ENCODE results near the gene SOS2. TPM values are rescaled to one million over a fixed set of nuclear protein-coding genes. Genes with fewer than 3 reads are reported as not detected.

SOS2 gene
- total RNA-seq, 1 experiment from 2014 or later = 9.4 TPM

DNA sequence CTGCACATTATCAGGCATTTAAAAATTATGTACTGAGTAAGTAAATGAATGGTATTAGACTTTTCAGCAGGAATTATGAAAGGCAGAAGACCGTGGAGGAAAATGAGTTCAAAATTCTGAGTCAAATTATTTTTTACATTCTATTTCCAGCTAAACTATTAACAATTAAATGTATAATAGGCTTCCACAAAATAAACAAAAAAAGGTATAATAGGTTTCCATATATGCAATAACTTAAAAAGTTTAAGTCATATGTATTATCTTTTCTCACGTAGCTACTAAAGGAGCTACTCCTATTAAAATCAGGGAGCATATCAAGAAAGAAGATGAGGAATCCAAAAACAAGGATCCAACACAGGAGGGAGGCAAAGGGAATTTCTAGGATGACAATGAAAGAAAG, 103.6 kb downstream of the SOS2 start:
- no peak overlapping the region for H2AK5ac ChIP-seq (ENCODE audit: insufficient read length, low read length)
- no peak overlapping the region for H3K4ac ChIP-seq (ENCODE audit: low read depth, low read length)
- peaks cover 2 to 3% of the 10 kb centered on the region in 2 experiments; a peak in 3 of 4 replicates for H3K4me1 Mint-ChIP-seq
- no peaks in the 10 kb centered on the region for H3K23me2 ChIP-seq (ENCODE audit: insufficient read length, low read depth, low read length, poor library complexity, severe bottlenecking)
- no peaks in the 10 kb centered on the region for H3K9me3 ChIP-seq (ENCODE audit: control insufficient read depth, low read depth, low read length)
- H3K18ac ChIP-seq (ENCODE audit: insufficient read length, low read depth, low read length) = no peak overlapping the region
- H3K14ac ChIP-seq (ENCODE audit: insufficient read depth, low read length) = no peak overlapping the region
- TF ChIP-seq, protein P1, sequence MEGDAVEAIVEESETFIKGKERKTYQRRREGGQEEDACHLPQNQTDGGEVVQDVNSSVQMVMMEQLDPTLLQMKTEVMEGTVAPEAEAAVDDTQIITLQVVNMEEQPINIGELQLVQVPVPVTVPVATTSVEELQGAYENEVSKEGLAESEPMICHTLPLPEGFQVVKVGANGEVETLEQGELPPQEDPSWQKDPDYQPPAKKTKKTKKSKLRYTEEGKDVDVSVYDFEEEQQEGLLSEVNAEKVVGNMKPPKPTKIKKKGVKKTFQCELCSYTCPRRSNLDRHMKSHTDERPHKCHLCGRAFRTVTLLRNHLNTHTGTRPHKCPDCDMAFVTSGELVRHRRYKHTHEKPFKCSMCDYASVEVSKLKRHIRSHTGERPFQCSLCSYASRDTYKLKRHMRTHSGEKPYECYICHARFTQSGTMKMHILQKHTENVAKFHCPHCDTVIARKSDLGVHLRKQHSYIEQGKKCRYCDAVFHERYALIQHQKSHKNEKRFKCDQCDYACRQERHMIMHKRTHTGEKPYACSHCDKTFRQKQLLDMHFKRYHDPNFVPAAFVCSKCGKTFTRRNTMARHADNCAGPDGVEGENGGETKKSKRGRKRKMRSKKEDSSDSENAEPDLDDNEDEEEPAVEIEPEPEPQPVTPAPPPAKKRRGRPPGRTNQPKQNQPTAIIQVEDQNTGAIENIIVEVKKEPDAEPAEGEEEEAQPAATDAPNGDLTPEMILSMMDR (conservative IDR thresholded peaks at IDR 0.05) = no peak
- no peak for DNase-seq
- H3K27ac Mint-ChIP-seq = peak overlapping the region in 2 of 3 experiments; percentile 64 to 71; a peak in 3 of 7 replicates
- H3K27me3 ChIP-seq (ENCODE audit: insufficient read depth, low read length) = no peaks in the 10 kb centered on the region
- no peak overlapping the region for H2BK5ac ChIP-seq (ENCODE audit: insufficient read length, low read length)
- no peaks in the 10 kb centered on the region for H3K9me3 Mint-ChIP-seq
- H3K27me3 Mint-ChIP-seq (ENCODE audit: low read depth) = no peaks in the 10 kb centered on the region
- no peaks in the 10 kb centered on the region for H3K79me2 ChIP-seq (ENCODE audit: insufficient read depth, low read length)
- no peak overlapping the region for H4K5ac ChIP-seq (ENCODE audit: insufficient read length, low read depth, low read length)
- H3K79me1 ChIP-seq (ENCODE audit: insufficient read depth, low read depth, low read length, poor library complexity, severe bottlenecking) = no peaks in the 10 kb centered on the region
- no peaks in the 10 kb centered on the region for H4K20me1 ChIP-seq (ENCODE audit: control insufficient read depth, insufficient read depth, insufficient read length)
- no peak overlapping the region for H2BK120ac ChIP-seq (ENCODE audit: low read depth, low read length, poor library complexity, severe bottlenecking)
- no peak overlapping the region for H4K8ac ChIP-seq (replicated peaks; ENCODE audit: insufficient read length, low read depth, low read length)
- H2BK20ac ChIP-seq (ENCODE audit: low read depth, low read length, poor library complexity, severe bottlenecking) = no peak overlapping the region
- no peak overlapping the region for H3K56ac ChIP-seq (ENCODE audit: insufficient read length, low read depth, low read length)
- no peak overlapping the region for H3T11ph ChIP-seq (ENCODE audit: low read length)
- H3K4me3 Mint-ChIP-seq = no peak overlapping the region
- no peak overlapping the region for H2BK12ac ChIP-seq (ENCODE audit: insufficient read length, low read depth, low read length)
- no peaks in the 10 kb centered on the region for H3K4me1 ChIP-seq (ENCODE audit: insufficient read depth, low read length)
- peaks cover 4 to 16% (median 8%) of the 10 kb centered on the region in 3 experiments; a peak in 6 of 7 replicates for H3K36me3 Mint-ChIP-seq (ENCODE audit: insufficient read depth in 1 of 3, low read depth in 3 of 3)
- no peak overlapping the region for H3K23ac ChIP-seq (ENCODE audit: insufficient read length, low read depth, low read length)
- H3K27ac ChIP-seq (ENCODE audit: insufficient read length, low read depth, low read length) = no peak overlapping the region
- H3K9ac ChIP-seq (ENCODE audit: extremely low read depth, insufficient read length, low read length) = no peak overlapping the region
- no peak overlapping the region for H2AFZ ChIP-seq (ENCODE audit: low read length)
- no CpG with 5 or more reads among the region's 2 CpGs for WGBS (ENCODE audit: extremely low coverage, insufficient read length, low lambda C conversion rate)
- no peak overlapping the region for H2BK15ac ChIP-seq (ENCODE audit: low read depth, low read length)
- H4K91ac ChIP-seq (ENCODE audit: insufficient read length, low read depth, low read length) = no peak overlapping the region
- no peak overlapping the region for H3K4me2 ChIP-seq (ENCODE audit: insufficient read depth, insufficient read length, low read length)

Data from H9 (cell line).